Loucy (cell line): Measurements from ENCODE around the gene TBC1D8.

Source experiments
- H2AFZ ChIP-seq: fragments of 200-600 bp; sonication (generic); 2 replicates; pipeline ENCODE4 v1.6.0; 2016; ENCODE audit warnings: antibody characterized with exemption, mild to moderate bottlenecking, low read length, moderate library complexity
- H3F3A ChIP-seq: fragments of 200-600 bp; 2 replicates; pipeline ENCODE4 v1.6.0; 2016; ENCODE audit warnings: antibody characterized with exemption, low read depth, mild to moderate bottlenecking
- H3K27me3 ChIP-seq: fragments of 200-600 bp; sonication (generic); 2 replicates; pipeline ENCODE4 v1.6.1; 2014; ENCODE audit warnings: low read length, mild to moderate bottlenecking; ENCODE audit not compliant: insufficient read depth, poor library complexity, severe bottlenecking
- H3K36me3 ChIP-seq: fragments of 200-600 bp; sonication (generic); 2 replicates; pipeline ENCODE4 v1.6.1; 2016; ENCODE audit warnings: low read length; ENCODE audit not compliant: insufficient read depth
- H3K4me1 ChIP-seq: fragments of 200-600 bp; sonication (generic); 2 replicates; pipeline ENCODE4 v1.5.1; 2014; ENCODE audit warnings: low read length, mild to moderate bottlenecking; ENCODE audit not compliant: insufficient read depth, poor library complexity, severe bottlenecking
- H3K4me2 ChIP-seq: fragments of 200-600 bp; sonication (generic); 2 replicates; pipeline ENCODE4 v1.6.0; 2014; ENCODE audit warnings: antibody characterized with exemption, low read length, low read depth, mild to moderate bottlenecking; ENCODE audit not compliant: poor library complexity, severe bottlenecking
- H3K4me3 ChIP-seq: fragments of 200-600 bp; sonication (generic); 2 replicates; pipeline ENCODE4 v1.5.1; 2014; ENCODE audit warnings: low read length, mild to moderate bottlenecking, mixed read lengths; ENCODE audit not compliant: poor library complexity, severe bottlenecking
- H3K79me2 ChIP-seq: fragments of 200-600 bp; sonication (generic); 2 replicates; pipeline ENCODE4 v1.6.1; 2014; ENCODE audit warnings: low read length; ENCODE audit not compliant: insufficient read depth
- H3K9ac ChIP-seq: fragments of 200-600 bp; sonication (generic); 2 replicates; pipeline ENCODE4 v1.6.0; 2014; ENCODE audit warnings: mild to moderate bottlenecking, low read depth, low read length, moderate library complexity; ENCODE audit not compliant: poor library complexity, severe bottlenecking
- H3K9me2 ChIP-seq: fragments of 200-600 bp; sonication (generic); replicated peaks from 2 replicates; pipeline ENCODE4 v1.6.1; 2016; ENCODE audit warnings: low read depth, low read length, mixed read lengths
- H3K9me3 ChIP-seq: fragments of 200-600 bp; sonication (generic); 2 replicates; pipeline ENCODE4 v1.6.1; 2014; ENCODE audit warnings: mild to moderate bottlenecking, antibody characterized with exemption, low read length, low read depth; ENCODE audit not compliant: insufficient read depth
- H4K20me1 ChIP-seq: fragments of 200-600 bp; sonication (generic); 2 replicates; pipeline ENCODE4 v1.6.0; 2014; ENCODE audit warnings: antibody characterized with exemption, low read length, mild to moderate bottlenecking; ENCODE audit not compliant: insufficient read depth, poor library complexity, severe bottlenecking
- CTCF ChIP-seq: fragments of 200-600 bp; sonication (generic); conservative IDR thresholded peaks from 2 replicates; pipeline ENCODE4 v1.5.1; 2014; ENCODE audit warnings: mild to moderate bottlenecking, antibody characterized with exemption, low read length
- EZH2phosphoT487 ChIP-seq: fragments of 200-600 bp; IDR thresholded peaks from 2 replicates; pipeline ENCODE4 v1.6.1; 2018; ENCODE audit warnings: antibody characterized with exemption, mild to moderate bottlenecking, moderate library complexity, borderline replicate concordance

The TBC1D8 gene

GRCh38 chr2:101026253-101026701, 124.9 kb downstream of the TBC1D8 start:
- H3K9ac ChIP-seq: no peak overlapping the region

GRCh38 chr2:101025561-101025960, 125.6 kb downstream of the TBC1D8 start:
- H3K4me2 ChIP-seq: no peak overlapping the region
- no peaks in the 10 kb centered on the region for H3K36me3 ChIP-seq
- H3K4me3 ChIP-seq: no peak overlapping the region
- H3K9me3 ChIP-seq: no peaks in the 10 kb centered on the region
- TF ChIP-seq EZH2phosphoT487 (no peak), CTCF (no peak)
- H2AFZ ChIP-seq: no peak overlapping the region
- H3F3A ChIP-seq: no peaks in the 10 kb centered on the region
- no peaks in the 10 kb centered on the region for H3K4me1 ChIP-seq
- no peaks in the 10 kb centered on the region for H4K20me1 ChIP-seq
- H3K9me2 ChIP-seq: no peaks in the 10 kb centered on the region
- H3K9ac ChIP-seq: no peak overlapping the region
- H3K27me3 ChIP-seq: no peaks in the 10 kb centered on the region
- H3K79me2 ChIP-seq: no peaks in the 10 kb centered on the region

More at GRCh38 chr2:101026253-101026701, 124.9 kb downstream of the TBC1D8 start:
- no peaks in the 10 kb centered on the region for H4K20me1 ChIP-seq
- no peaks in the 10 kb centered on the region for H3K9me3 ChIP-seq
- H3K36me3 ChIP-seq: no peaks in the 10 kb centered on the region
- H3K9me2 ChIP-seq: no peaks in the 10 kb centered on the region
- H3K79me2 ChIP-seq: no peaks in the 10 kb centered on the region
- H2AFZ ChIP-seq: no peak overlapping the region
- no peak overlapping the region for H3K4me3 ChIP-seq
- H3K4me1 ChIP-seq: no peaks in the 10 kb centered on the region
- no peak for TF ChIP-seq EZH2phosphoT487
- no peak for TF ChIP-seq CTCF
- no peak overlapping the region for H3K4me2 ChIP-seq
- no peaks in the 10 kb centered on the region for H3K27me3 ChIP-seq
- no peaks in the 10 kb centered on the region for H3F3A ChIP-seq

GRCh38 chr2:101023327-101024107, 127.7 kb downstream of the TBC1D8 start:
- Histone ChIP-seq H3K27me3 (no peaks in the 10 kb centered on the region), H3K9me2 (no peaks in the 10 kb centered on the region), H3K36me3 (no peaks in the 10 kb centered on the region), H3K4me3 (no peak overlapping the region), H3F3A (no peaks in the 10 kb centered on the region), H3K4me1 (no peaks in the 10 kb centered on the region), H3K4me2 (no peak overlapping the region), H3K9ac (no peak overlapping the region), H3K9me3 (no peaks in the 10 kb centered on the region), H2AFZ (no peak overlapping the region), H4K20me1 (no peaks in the 10 kb centered on the region), H3K79me2 (no peaks in the 10 kb centered on the region)
- TF ChIP-seq CTCF: no peak
- no peak for TF ChIP-seq EZH2phosphoT487
